GM23338 (cell line): Measurements from ENCODE around the gene SYT17. TPM values are rescaled to one million over a fixed set of nuclear protein-coding genes. Genes with fewer than 3 reads are reported as not detected.

Experiments
- ATAC-seq: fragments of 200-7000 bp; cut with Tn5 transposase; 3 replicates; pipeline ENCODE4 v1.9.1; 2020
- DNase-seq: peaks from one replicate; pipeline ENCODE4 v3.0.0-alpha.2; 2015; ENCODE audit warnings: low spot score
- H2AFZ ChIP-seq: fragments of 200-600 bp; sonication (generic); 2 replicates; pipeline ENCODE4 v1.8.0; 2016; ENCODE audit warnings: antibody characterized with exemption, mild to moderate bottlenecking, moderate library complexity
- H3F3A ChIP-seq: fragments of 200-600 bp; sonication (generic); replicated peaks from 2 replicates; pipeline ENCODE4 v1.8.0; 2017; ENCODE audit warnings: antibody characterized with exemption, mixed run types, low read depth
- H3K27ac ChIP-seq: fragments of 200-600 bp; sonication (generic); 2 replicates; pipeline ENCODE4 v1.6.1; 2016; ENCODE audit warnings: low read depth
- H3K27me3 ChIP-seq: fragments of 200-600 bp; sonication (generic); 2 replicates; pipeline ENCODE4 v1.8.0; 2016; ENCODE audit warnings: mild to moderate bottlenecking, mixed run types, moderate library complexity; ENCODE audit not compliant: insufficient read depth
- H3K36me3 ChIP-seq: fragments of 200-600 bp; sonication (generic); 2 replicates; pipeline ENCODE4 v1.8.0; 2016; ENCODE audit warnings: mild to moderate bottlenecking; ENCODE audit not compliant: insufficient read depth
- H3K4me1 ChIP-seq: fragments of 200-600 bp; sonication (generic); 2 replicates; pipeline ENCODE4 v1.8.0; 2016; ENCODE audit warnings: mild to moderate bottlenecking, moderate library complexity; ENCODE audit not compliant: insufficient read depth
- H3K4me2 ChIP-seq: fragments of 200-600 bp; sonication (generic); 2 replicates; pipeline ENCODE4 v1.7.1; 2017; ENCODE audit warnings: mixed run types
- H3K4me3 ChIP-seq: fragments of 200-600 bp; sonication (generic); 2 replicates; pipeline ENCODE4 v1.6.1; 2016; ENCODE audit warnings: mixed run types
- H3K79me2 ChIP-seq: fragments of 200-600 bp; sonication (generic); replicated peaks from 2 replicates; pipeline ENCODE4 v1.8.0; 2017; ENCODE audit warnings: mild to moderate bottlenecking; ENCODE audit not compliant: insufficient read depth
- H3K9me2 ChIP-seq: fragments of 200-600 bp; sonication (generic); 2 replicates; pipeline ENCODE4 v1.8.0; 2017; ENCODE audit not compliant: insufficient read depth
- H4K20me1 ChIP-seq: fragments of 200-600 bp; sonication (generic); replicated peaks from 2 replicates; pipeline ENCODE4 v1.8.0; 2017; ENCODE audit warnings: mild to moderate bottlenecking; ENCODE audit not compliant: insufficient read depth
- H3K27ac Mint-ChIP-seq: 2 replicates; pipeline ENCODE4 v1.8.0; 2020; ENCODE audit warnings: inconsistent platforms, mild to moderate bottlenecking, moderate library complexity, mixed read lengths
- H3K27me3 Mint-ChIP-seq: 3 replicates; pipeline ENCODE4 v1.8.0; 2022; ENCODE audit warnings: low read depth, mild to moderate bottlenecking, moderate library complexity, mixed read lengths, inconsistent platforms; ENCODE audit not compliant: insufficient read depth, poor library complexity
- H3K36me3 Mint-ChIP-seq: 3 replicates; pipeline ENCODE4 v1.8.0; 2021; ENCODE audit warnings: low read depth, mild to moderate bottlenecking, inconsistent platforms, moderate library complexity, mixed read lengths
- H3K4me1 Mint-ChIP-seq: 3 replicates; pipeline ENCODE4 v1.8.0; 2020; ENCODE audit warnings: mild to moderate bottlenecking, inconsistent platforms, mixed read lengths
- H3K4me3 Mint-ChIP-seq: 3 replicates; pipeline ENCODE4 v1.8.0; 2021; ENCODE audit warnings: moderate library complexity, mild to moderate bottlenecking, inconsistent platforms, mixed read lengths
- H3K9me3 Mint-ChIP-seq: 3 replicates; pipeline ENCODE4 v1.8.0; 2020; ENCODE audit warnings: moderate library complexity, mild to moderate bottlenecking, inconsistent platforms, mixed read lengths
- CREB1 ChIP-seq: fragments of 250-450 bp; sonication (Bioruptor Pico); IDR thresholded peaks from 2 replicates; pipeline ENCODE4 v1.5.0; 2020; ENCODE audit warnings: low read depth, mild to moderate bottlenecking, moderate library complexity
- CTCF ChIP-seq, 2 experiments: fragments of 200-600 bp in 1 of 2; sonication (generic) in 1 of 2; conservative IDR thresholded peaks; 2 replicates each; pipeline versions ENCODE4 v1.5.1 to v1.6.1; 2016 to 2017; ENCODE audit warnings: antibody characterized with exemption in 2 of 2, low read depth in 2 of 2, mild to moderate bottlenecking in 2 of 2, moderate library complexity in 1 of 2
- ETS1 ChIP-seq: IDR thresholded peaks from 2 replicates; pipeline ENCODE4 v1.6.1; 2016; ENCODE audit warnings: antibody characterized with exemption
- EZH2 ChIP-seq: fragments of 200-600 bp; sonication (generic); IDR thresholded peaks from one replicate; pipeline ENCODE4 v1.8.0; 2017; ENCODE audit warnings: antibody characterized with exemption, mild to moderate bottlenecking, low read depth; ENCODE audit not compliant: unreplicated experiment
- EZH2phosphoT487 ChIP-seq: fragments of 200-600 bp; sonication (generic); IDR thresholded peaks from one replicate; pipeline ENCODE4 v1.8.1; 2018; ENCODE audit warnings: antibody characterized with exemption; ENCODE audit not compliant: unreplicated experiment
- JUNB ChIP-seq: IDR thresholded peaks from one replicate; pipeline ENCODE4 v1.6.1; 2016; ENCODE audit warnings: antibody characterized with exemption; ENCODE audit not compliant: unreplicated experiment
- REST ChIP-seq: IDR thresholded peaks from one replicate; pipeline ENCODE4 v1.6.1; 2018; ENCODE audit warnings: antibody characterized with exemption; ENCODE audit not compliant: unreplicated experiment
- ZNF114 ChIP-seq: fragments of 250-450 bp; sonication (Bioruptor Pico); IDR thresholded peaks from 2 replicates; pipeline ENCODE4 v1.5.0; 2020; ENCODE audit warnings: mild to moderate bottlenecking, moderate library complexity
- ZNF462 ChIP-seq: fragments of 250-450 bp; sonication (Bioruptor Pico); IDR thresholded peaks from 2 replicates; pipeline ENCODE4 v1.5.0; 2020; ENCODE audit warnings: mild to moderate bottlenecking, moderate library complexity
- polyA plus RNA-seq: library from polyadenylated mRNA; unstranded; fragments of >200 nt; fragmentation: Nextera tagmentation; extraction: Ambion mirVana; gene quantifications from 2 replicates; pipeline ENCODE4 v1.2.1, GENCODE V29; 2016
- total RNA-seq: library from RNA; depleted of rRNA; stranded (reverse); fragments of >200 nt; shearing (Covaris generic); gene quantifications from 2 replicates; pipeline ENCODE4 v1.2.3, GENCODE V29; 2014

The SYT17 gene
- total and polyA plus RNA-seq, 2 experiments from 2014 or later: 5.3 to 9.5 TPM

GRCh38 chr16:19196871-19197270 is 28.8 kb downstream of the SYT17 start (continued):
- TF ChIP-seq CTCF (conservative IDR thresholded peaks at IDR 0.05; ENCODE audit: low read depth in 2 of 2): no peak

- Histone ChIP-seq H3F3A (no peaks in the 10 kb centered on the region), H3K36me3 (no peaks in the 10 kb centered on the region), H3K4me2 (no peak overlapping the region), H2AFZ (no peak overlapping the region), H3K9me2 (no peaks in the 10 kb centered on the region), H3K4me3 (no peak overlapping the region), H3K27me3 (no peaks in the 10 kb centered on the region), H3K27ac (no peak overlapping the region), H3K4me1 (no peaks in the 10 kb centered on the region), H3K79me2 (no peaks in the 10 kb centered on the region), H4K20me1 (no peaks in the 10 kb centered on the region)
- Mint-ChIP-seq H3K27ac (no peak overlapping the region), H3K9me3 (peaks cover 6% of the 10 kb centered on the region; the same call in 2 of the 3 replicates), H3K4me3 (no peak overlapping the region), H3K36me3 (no peaks in the 10 kb centered on the region), H3K4me1 (peaks cover 4% of the 10 kb centered on the region), H3K27me3 (no peaks in the 10 kb centered on the region)
- no peak for ATAC-seq
- DNase-seq: no peak
- TF ChIP-seq CTCF (conservative IDR thresholded peaks at IDR 0.05; ENCODE audit: low read depth in 2 of 2) (no peak), ZNF114 (no peak), CREB1 (CRISPR knock-in tag) (no peak), EZH2 (no peak), REST (no peak), EZH2phosphoT487 (no peak), JUNB (no peak), ETS1 (no peak), ZNF462 (CRISPR knock-in tag) (no peak)
Measured at GRCh38 chr16:19203374-19203966, 35.4 kb downstream of the SYT17 start.
